Measurements from ENCODE around the gene NANS.
A peak's percentile ranks its signal among the peaks of the same experiment; 100 is the strongest.
"Not testable (repeated sequence)": the region's sequence is repeated elsewhere in the genome, so short reads cannot be mapped to it uniquely, and the experiment has no call there.

The NANS gene

DNA sequence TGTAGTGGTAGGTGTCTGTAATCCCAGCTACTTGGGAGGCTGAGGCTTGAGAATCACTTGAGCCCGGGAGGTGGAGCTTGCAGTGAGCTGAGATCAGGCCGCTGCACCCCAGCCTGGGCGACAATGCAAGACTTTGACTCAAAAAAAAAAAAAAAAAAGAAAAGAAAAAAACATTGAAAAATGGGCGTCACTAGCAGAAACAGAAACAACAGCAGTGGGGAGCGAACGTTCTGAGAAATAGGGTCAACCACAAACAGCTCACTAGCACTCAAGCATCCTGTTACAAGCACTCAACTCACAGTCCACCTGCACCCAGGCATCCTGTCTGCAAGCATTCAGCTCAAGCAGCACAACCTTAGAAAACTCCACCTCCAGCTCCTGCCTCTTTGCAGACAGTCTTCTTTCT, 45.3 kb downstream of the NANS start:
- no peak for DNase-seq (ENCODE audit: low read depth)

DNA sequence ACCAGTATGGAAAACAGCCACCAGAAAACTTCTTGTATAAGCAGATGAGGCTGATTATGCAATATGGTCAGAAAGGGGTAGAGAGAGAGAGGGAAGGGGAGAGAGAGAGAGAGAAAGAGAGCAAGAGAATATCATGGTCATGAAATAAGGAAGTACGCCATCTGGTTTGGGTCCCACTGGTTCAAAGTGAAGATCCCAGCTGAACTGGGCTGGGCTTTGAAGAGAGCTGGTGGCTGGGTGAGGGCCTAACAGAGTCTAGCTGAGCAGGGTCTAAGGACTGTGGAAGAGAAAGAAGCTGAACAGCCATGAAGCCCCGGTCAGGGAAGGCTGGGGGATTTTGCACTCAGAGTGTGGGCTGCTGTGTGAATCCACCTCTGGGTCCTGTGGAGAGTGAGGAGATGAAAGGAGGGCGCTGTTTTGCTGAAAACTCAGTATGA, 47.9 kb downstream of the NANS start:
- no peak for DNase-seq (ENCODE audit: low read depth)

DNA sequence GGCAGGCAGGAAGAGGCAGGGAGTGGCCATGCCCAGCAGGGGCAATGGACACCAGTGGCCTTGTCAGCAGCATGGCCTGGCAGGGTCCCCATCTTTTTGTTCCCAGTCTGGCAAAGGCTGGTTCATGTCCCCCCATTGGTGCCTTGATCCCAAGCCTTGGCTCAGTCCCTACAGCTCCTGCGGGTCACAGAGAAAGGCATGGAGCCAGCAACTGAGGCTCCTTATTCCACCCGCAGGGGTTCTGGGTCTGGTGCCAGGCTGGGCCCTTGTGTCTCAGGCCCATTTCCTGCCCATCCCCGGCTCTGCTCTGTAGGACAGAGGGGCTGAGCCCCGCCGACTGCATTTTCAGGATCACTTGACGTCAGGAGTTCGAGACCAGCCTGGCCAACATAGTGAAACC, 48.5 kb downstream of the NANS start:
- no peak for DNase-seq (ENCODE audit: low read depth)

DNA sequence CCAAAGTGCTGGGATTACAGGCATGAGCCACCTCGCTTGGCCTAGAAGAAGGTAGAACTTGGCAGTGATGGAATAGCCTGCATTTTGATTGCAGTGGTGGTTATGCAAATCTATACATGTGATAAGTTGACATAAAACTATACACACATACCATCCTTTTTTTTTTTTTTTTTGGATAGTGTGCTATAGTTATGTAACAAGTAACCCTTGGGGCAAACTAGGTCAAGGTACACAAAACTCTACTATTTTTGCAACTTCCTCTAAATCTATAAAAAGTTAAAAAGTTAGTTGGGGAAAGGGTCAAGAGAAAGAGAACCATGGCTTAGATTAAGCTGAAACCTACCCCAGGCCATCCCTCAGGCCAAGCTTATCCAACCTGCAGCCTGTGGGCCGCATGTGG, 51.4 kb downstream of the NANS start:
- DNase-seq (ENCODE audit: low read depth) = no peak

DNA sequence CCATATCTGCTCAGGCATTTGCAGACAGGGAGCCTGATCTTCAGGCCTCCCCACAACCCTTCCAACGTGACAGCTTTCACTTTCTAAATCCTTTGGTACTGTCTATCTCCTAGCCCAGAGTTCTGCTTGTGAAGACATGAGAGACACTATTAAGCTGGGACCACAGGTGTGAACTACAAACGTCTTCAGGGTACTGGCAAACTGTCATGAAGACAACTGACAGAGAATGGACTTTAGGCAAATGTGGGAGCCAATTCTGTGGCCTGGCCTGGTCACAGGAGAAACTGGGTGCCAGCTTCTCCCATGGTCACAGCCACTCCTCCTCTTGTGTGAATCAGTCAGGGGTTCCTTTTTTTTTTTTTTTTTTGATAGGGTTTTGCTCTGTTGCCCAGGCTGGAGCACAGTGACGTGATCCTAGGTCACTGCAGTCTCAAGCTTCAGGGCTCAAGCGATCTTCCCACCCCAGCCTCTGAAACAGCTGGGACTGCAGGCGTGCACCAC, 52.0 kb downstream of the NANS start:
- DNase-seq (ENCODE audit: low read depth) = no peak

DNA sequence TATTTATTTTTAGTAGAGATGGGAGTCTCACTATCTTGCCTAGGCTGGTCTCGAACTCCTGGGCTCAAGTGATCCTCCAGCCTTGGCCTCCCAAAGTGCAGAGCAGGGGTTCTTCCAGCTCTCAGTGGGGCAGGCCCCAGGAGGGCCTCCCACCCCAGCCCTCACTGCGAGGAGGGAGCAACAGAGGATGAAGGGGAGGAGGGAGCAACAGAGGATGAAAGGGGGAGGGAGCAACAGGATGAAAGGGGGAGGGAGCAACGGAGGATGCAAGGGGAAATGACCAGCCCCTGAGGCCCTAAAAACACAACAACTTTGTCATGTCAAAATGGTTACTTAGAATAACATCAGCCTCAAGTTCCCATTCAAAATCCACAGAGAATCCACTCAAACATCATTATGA, 52.5 kb downstream of the NANS start:
- no peak for DNase-seq (ENCODE audit: low read depth)

DNA sequence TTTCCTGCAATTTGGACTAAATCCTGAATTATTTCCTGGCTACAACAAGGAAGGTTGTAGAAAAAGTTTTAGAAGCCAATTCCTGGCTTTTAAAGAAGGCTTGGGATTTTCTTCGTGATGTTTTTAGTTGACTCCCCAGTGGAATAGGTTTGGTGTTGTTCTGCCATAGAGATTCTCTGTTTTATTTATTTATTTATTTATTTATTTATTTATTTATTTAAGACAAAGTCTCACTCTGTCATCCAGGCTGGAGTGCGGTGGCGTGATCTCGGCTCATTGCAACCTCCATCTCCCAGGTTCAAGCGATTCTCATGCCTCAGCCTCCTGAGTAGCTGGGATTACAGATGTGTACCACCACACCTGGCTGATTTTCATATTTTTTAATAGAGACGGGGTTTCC, 60.6 kb downstream of the NANS start:
- not testable (repeated sequence) for DNase-seq (ENCODE audit: low read depth)

DNA sequence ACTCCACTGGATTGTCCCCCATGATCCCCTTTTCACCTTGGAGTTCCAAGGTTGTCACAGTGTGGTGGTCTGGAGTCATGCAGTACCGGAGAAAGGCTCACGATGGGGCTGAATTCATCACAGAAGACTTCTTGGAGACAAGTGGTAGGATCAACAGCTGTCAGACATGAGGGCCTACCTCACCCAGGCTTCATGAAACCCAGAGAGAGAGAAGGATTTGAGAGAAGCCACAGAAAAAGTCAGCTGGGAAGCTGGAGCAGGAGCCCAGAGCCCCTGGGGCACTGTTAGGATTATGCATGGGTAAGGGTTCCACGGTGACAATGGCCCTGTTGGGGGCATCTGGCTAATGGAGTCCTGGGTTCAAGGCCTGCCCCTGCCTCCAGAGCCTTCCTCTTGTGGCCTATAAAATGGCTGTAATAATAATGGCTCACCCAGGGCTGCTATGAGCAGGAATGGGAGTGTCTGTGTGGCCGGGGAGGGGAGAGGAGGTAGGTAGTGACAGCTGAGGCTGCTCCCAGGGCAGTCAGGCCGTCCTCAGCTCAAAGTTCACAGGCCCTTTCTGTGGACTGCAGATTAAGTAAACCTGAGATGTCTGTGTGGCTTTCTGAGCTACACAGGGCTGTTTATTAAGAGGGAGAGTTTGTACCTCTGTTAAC, 61.6 kb downstream of the NANS start:
- no peak for DNase-seq (ENCODE audit: low read depth)

DNA sequence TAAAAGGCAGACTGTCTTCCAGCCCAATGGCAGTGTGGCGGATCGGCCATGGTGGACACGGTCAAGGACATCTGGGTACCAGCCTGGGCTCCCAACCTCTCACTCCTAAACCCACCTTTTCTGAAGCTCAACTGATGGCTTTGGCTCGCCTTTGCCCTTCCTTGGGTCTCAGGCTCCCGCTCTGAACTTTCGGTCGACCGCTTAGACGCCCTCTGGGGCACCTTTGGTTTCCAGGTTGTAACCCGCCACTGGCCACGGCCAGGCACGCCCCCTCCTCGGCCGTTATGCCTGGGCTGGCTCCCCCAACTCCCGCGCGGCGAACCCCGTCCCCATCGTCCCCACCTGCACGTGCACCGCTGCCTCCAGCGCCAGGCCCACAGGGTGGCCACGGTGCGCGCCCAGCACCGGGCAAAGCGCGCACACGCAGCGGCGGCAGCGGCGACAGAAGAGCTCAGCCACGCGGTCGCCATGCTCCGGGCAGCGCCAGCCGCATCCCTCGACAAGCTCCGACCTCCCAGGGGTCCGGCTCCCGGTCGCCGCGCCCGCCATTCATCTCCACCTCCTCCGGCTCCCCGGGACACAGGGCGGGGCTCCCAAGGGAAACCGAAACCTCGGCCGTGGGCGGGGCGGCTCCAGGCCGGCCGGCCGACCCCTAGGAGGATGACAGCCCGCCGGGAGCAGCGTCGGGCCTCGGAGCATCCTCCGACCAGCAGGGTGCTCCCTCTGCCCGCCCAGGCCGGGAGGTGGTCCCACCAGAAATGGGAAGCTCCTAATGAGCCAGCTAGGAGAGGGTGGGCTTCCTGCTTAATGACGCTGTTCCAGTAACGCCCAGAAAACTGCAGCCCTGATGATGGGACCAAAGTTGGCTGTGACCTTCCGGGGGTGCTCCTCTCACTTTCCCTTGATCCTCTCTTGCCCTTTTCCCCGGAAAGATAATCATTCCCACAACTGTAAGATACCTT, 62.4 kb downstream of the NANS start, which contains the start of gene TRIM14:
Gene TRIM14, minus strand, starts transcription at position 583 of the 962 bp plus-strand sequence. Its CDS starts 34 bp downstream, at position 549.
- DNase-seq (ENCODE audit: low read depth) = peak; percentile 30

DNA sequence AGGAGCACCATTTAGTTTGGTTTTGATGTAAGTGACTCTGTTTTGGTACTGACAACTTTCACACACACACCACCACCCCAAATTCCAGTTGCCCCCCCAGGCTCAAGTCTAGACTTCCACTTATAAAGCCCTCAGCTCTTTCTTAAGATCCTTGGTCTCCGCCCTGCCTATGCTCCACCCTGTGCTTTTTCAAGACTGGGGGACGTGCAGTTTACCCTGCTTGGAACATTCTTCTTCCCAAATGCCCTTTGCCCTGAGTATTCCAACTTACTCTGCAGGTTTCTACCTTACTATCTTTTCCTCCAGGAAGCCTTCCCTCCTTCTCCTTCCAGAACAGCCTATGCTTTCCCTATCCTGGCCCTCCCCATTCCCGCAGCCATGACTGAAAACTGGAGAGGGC, 63.9 kb downstream of the NANS start:
- DNase-seq (ENCODE audit: low read depth) = no peak

DNA sequence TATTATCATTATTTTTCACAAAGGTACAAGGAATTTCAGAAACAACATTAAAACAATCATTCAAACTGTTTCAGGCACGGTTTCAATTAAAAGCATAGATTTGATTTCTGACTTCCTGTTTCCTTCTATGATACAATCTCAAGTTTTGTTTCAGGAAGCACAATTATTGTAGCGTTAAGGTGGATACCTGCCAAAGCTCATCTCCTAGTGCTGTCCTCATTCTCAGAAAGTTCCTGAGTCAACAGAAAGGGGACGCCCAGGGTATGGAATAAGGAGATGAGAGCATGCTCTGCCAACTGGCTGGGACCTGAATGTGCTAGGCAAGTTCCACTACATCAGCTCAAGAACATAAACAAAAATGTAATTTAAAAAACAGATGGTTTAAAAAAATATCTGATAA, 64.5 kb downstream of the NANS start:
- no peak for DNase-seq (ENCODE audit: low read depth)

DNA sequence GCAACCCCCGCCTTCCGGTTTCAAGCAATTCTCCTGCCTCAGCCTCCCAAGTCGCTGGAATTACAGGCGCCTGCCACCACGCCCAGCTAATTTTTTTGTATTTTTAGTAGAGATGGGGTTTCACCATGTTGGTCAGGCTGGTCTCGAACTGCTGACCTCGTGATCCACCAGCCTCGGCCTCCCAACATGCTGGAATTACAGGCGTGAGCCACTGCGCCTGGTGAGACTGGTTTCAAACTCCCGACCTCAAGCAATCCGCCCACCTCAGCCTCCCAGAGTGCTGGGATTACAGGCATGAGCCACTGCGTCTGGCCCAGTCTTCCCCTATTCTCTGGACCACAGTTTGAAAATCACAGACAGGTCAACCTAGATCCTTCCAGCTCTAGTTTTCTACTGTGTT, 67.6 kb downstream of the NANS start:
- DNase-seq (ENCODE audit: low read depth) = not testable (repeated sequence)

DNA sequence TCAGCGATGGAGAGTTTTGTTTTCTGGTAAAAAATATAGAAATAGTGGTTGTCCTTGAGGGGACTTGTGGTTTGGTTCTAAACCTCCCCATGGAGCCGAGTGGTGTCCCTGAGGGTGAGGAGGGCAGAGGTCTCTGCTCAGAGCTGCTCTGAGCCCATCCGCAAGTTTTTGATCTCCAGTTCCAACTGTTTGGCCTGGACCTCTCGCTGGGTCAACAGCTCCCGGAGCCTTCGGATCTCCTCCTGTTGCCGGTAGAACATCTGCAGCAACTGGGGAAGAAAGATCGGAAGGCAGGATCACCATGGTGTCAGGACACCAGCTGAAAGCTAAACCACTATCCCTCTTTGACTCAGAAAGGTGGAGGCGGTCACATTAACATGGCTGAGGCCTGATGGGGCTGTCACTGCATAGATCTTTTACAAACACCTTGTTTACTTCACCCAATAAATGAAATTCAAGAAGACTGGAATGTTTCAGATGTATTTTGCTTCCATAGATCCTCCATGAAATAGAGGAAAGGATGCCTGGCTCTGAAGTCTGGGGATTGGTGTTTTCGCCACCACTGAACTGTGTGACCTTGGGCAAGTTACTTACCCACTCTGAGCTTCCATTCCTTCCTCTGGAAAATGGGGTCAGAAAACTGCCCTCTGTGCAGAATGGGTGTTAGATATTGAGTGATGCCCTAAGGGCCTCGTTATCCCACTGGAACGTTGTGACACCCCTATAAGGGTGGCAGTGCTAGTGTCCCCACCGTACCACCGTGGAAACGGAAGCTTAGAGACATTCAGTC, 68.3 kb downstream of the NANS start:
- DNase-seq (ENCODE audit: low read depth) = no peak

DNA sequence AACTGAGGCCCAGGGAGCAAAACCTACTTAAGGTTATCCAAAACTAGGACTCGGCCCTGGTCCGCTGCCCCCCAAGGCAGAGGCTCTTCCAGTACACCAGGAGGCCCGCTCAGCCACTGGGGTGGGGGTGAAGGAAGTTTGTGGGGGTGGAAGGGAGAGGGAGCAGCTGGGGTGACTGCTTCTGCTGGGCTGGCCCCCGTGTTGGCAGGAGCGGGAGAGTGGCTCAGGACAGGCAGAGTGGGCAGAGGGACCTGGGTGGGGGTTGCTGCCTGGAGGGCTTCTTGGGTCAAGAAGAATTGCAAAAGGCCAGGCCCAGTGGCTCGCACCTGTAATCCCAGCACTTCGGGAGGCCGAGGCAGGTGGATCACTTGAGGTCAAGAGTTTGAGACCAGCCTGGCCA, 70.7 kb downstream of the NANS start:
- no peak for DNase-seq (ENCODE audit: low read depth)

DNA sequence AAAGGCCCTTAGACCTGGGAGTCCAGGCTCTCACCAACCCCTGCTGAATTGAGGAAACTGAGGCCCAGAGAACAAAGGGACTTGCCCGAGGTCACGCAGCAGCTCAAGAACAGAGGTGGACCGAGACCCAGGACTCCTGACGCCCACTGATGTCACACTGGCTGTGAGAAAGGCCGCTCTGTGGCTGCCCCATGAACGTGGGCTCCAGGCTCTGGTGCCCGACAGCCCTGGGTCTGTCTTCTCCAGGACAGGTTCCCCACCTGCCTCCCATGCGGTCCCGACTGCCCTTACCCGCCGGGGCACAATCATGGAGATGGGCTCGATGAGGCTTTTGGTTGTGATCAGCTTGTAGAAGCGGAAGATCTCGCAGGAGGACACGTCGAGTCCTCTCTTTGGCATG, 71.8 kb downstream of the NANS start:
- no peak for DNase-seq (ENCODE audit: low read depth)

DNA sequence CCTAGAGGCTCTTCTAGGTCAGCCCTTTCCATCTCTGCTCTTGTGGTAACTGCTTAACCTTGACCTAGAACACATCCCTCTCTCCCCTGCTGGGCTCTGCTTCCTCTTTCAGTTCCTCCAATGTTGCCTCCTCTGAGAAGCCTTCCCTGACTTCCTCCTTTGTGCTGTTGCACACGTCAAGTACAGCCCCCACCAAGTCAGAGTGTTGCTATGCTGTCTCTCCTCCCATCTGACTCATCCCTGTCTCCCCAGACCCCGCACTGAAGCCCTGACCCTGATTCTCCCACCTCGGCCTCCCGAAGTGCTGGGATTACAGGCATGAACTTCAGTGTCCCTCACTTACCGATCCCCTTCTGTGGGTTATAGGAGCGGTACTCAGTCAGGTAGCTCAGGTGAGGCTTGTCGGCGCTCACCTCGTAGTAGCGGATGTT, 72.9 kb downstream of the NANS start:
- DNase-seq (ENCODE audit: low read depth) = no peak

DNA sequence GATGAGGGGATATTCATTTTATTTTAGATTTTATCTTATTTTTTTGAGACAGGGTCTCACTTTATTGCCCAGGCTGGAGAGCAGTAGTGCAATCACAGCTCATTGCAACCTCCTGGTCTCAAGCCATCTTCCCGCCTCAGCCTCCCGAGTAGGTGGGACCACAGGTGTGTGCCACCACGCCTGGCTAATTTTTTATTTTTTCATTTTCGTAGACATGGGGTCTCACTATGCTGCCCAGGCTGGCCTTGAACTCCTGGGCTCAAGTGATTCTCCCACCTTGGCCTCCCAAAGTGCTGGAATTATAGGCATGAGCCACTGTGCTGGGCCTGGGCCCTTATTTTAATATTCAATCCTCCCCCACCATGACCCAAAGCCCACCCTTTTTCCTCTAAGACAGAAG, 73.5 kb downstream of the NANS start:
- not testable (repeated sequence) for DNase-seq (ENCODE audit: low read depth)

DNA sequence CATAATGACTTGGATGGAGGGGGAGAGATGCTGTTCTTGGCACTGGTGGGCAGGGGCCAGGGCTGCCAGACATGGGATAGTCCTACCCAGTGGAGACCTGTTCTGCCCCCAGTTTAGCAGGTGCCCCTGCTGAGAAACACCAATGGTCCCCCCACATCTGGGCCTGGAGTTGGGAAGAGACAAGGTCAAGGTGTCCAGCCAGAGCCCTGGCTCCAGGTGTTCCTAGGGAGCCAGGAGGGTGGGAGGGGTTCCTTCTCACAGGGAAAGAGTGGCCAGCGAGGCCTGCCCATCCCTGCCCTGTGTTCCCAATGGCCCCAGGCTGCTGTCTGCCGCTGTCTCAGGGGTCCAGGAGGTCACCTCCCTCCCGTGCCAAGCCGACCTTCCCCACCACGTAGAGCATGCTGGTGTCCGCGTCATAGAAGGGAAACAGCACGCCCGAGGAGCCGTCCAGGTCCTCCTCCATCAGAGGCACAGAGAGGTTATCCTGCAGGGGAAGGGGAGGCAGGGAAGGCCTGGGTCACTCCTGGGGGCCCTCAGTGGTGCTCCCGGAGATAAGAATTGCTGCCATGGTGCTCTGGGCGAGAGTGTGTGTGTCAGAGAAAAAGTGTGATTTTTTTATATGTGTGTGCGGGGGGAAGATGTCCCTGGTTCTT, 74.2 kb downstream of the NANS start:
- no peak for DNase-seq (ENCODE audit: low read depth)

DNA sequence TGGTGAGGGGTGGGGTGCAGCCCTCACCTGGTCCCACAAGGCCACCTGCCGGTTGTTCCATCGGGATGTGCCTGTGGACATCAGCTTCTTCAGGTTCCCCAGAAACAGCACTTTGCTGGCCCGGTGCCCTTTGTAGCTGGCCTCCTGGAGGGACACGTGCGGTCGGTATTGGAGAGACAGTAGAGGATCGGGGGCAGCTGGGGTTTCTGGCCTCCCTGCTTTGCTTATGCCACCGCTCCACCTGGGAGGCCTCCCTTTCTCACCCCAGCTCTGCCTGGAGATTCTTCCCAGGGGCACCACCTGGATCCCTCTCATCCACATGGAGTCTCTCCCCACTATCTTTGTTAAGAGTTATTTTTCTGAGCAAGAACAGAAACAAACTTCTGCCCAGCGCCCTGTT, 75.6 kb downstream of the NANS start:
- no peak for DNase-seq (ENCODE audit: low read depth)
